K562 (cell line): ENCODE data around the gene CDKL1. TPM values are rescaled to one million over a fixed set of nuclear protein-coding genes. Genes with fewer than 3 reads are reported as not detected.

Source experiments
- DPF2 ChIP-seq: fragments of 450-650 bp; IDR thresholded peaks from 2 replicates; pipeline ENCODE4 v1.6.1; 2016
- KDM4B ChIP-seq, 2 experiments: fragments of 450-650 bp in 1 of 2; sonication (generic) in 1 of 2; IDR thresholded peaks; 2 replicates each; pipeline ENCODE4 v1.6.1; 2016 to 2017; ENCODE audit warnings: borderline replicate concordance in 2 of 2, antibody characterized with exemption in 1 of 2, low read depth in 1 of 2, mild to moderate bottlenecking in 1 of 2
- PHTF2 ChIP-seq: fragments of 250-450 bp; sonication (Bioruptor Pico); IDR thresholded peaks from 2 replicates; pipeline ENCODE4 v1.5.0; 2021; ENCODE audit warnings: mild to moderate bottlenecking
- POLR2B ChIP-seq: fragments of 450-650 bp; IDR thresholded peaks from 2 replicates; pipeline ENCODE4 v1.6.1; 2018; ENCODE audit warnings: low read depth; ENCODE audit not compliant: partially characterized antibody
- ZNF134 ChIP-seq: fragments of 250-450 bp; sonication (Bioruptor Pico); conservative IDR thresholded peaks from 2 replicates; pipeline ENCODE4 v1.4.0; 2020
- ZNF561 ChIP-seq: fragments of 450-650 bp; formaldehyde crosslinking; conservative IDR thresholded peaks from 2 replicates; pipeline ENCODE4 v1.4.0; 2020; ENCODE audit warnings: mild to moderate bottlenecking, moderate library complexity
- polyA plus RNA-seq, 8 experiments: library from polyadenylated mRNA; depleted of rRNA in 4 of 8; stranded (reverse) in 5 of 8; unstranded in 3 of 8; fragments of >200 nt; fragmentation: Nextera tagmentation in 2 of 8; fragmentation: Illumina TruSeq in 1 of 8; extraction: Ambion mirVana in 2 of 8; extraction: Trizol in 1 of 8; gene quantifications; 2 replicates each; pipeline versions ENCODE4 v1.2.1 to v1.2.3, GENCODE V29; 2011 to 2014; ENCODE audit warnings: inconsistent platforms in 1 of 8, missing spikeins in 1 of 8
- total RNA-seq, 7 experiments: library from RNA; depleted of rRNA in 6 of 7; stranded (reverse); fragments of >200 nt in 6 of 7; fragmentation: Illumina TruSeq in 2 of 7; extraction: Trizol in 2 of 7; gene quantifications; 2 replicates each; pipeline versions ENCODE4 v1.2.1 to v1.2.3, GENCODE V29; 2011 to 2021; ENCODE audit warnings: low replicate concordance in 1 of 7
- TF ChIP-seq, protein P1 (sequence below): IDR thresholded peaks from 2 replicates; pipeline ENCODE4 v1.6.1; 2011; ENCODE audit warnings: borderline replicate concordance, low read depth, mild to moderate bottlenecking, moderate library complexity, low read length; ENCODE audit not compliant: insufficient read depth, poor library complexity, severe bottlenecking
- TF ChIP-seq, protein P2 (sequence below): fragments of 450-650 bp; formaldehyde crosslinking; IDR thresholded peaks from 2 replicates; pipeline ENCODE4 v1.4.0; 2022; ENCODE audit warnings: missing genetic modification characterization
- TF ChIP-seq, protein P3 (sequence below): fragments of 250-450 bp; sonication (Bioruptor Pico); IDR thresholded peaks from 2 replicates; pipeline ENCODE4 v1.4.0; 2020; ENCODE audit warnings: mild to moderate bottlenecking, moderate library complexity, borderline replicate concordance
- TF ChIP-seq, protein P4 (sequence below): fragments of 450-650 bp; conservative IDR thresholded peaks from 2 replicates; pipeline ENCODE4 v1.6.1; 2016; ENCODE audit warnings: missing genetic modification characterization, low read depth, mild to moderate bottlenecking, control low read depth, missing compliant biosample characterization
- TF ChIP-seq, protein P5 (sequence below): fragments of 200-400 bp; formaldehyde crosslinking; IDR thresholded peaks from 2 replicates; pipeline ENCODE4 v1.6.1; 2017; ENCODE audit warnings: mild to moderate bottlenecking, low read depth, low read length, moderate library complexity
- TF ChIP-seq, protein P6 (sequence below), 3 experiments: IDR thresholded peaks in 2 of 3; conservative IDR thresholded peaks in 1 of 3; 2 replicates each; pipeline ENCODE4 v1.5.1; 2011 to 2012; ENCODE audit warnings: low read length in 3 of 3, mild to moderate bottlenecking in 3 of 3, control low read depth in 2 of 3, improper control_type of control experiment in 1 of 3, inconsistent platforms in 1 of 3, low read depth in 1 of 3, mixed read lengths in 1 of 3, moderate library complexity in 1 of 3; ENCODE audit not compliant: insufficient read depth in 2 of 3
- TF ChIP-seq, protein P7 (sequence below): sonication (generic); formaldehyde crosslinking; IDR thresholded peaks from 2 replicates; pipeline ENCODE4 v1.5.0; 2020; ENCODE audit warnings: missing genetic modification reagents

The CDKL1 gene
- total and polyA plus RNA-seq, 9 of the 15 experiments (the other 6 are each of a cell fraction or from before 2014, with no cell fraction given) = 2.3 to 35.0 (median 7.5) TPM

DNA sequence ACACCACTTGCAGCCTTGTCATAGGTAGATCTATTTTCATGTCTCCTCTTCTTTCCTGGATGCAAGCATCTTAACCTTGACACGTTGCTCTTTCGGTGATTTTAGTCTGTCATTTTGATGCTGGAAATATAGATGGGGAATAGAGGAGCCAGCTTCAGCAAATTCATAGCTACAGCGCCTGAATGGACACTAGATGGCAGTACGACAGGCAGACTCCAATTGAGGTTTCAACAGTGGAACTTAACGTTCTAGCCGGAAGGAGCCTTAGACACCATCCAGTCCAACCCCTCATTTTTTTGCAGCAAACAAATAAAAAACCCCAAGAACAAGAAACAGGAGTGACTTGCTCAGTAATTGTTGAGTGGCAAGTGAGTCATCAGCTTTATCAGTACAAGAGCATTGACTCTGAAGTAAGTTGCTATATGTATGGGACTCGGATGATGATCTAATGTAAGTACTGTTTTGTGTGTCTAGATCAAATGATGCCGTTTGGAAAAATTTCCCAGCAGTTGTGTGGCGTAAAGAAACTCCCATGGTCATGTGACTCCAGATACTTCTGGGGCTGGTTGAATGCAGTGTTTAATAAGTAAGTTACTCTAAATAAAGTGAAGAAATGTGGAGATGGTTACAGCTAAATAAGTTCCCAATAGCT lies 75.5 kb downstream of the CDKL1 start (continued):
- TF ChIP-seq, protein P1, sequence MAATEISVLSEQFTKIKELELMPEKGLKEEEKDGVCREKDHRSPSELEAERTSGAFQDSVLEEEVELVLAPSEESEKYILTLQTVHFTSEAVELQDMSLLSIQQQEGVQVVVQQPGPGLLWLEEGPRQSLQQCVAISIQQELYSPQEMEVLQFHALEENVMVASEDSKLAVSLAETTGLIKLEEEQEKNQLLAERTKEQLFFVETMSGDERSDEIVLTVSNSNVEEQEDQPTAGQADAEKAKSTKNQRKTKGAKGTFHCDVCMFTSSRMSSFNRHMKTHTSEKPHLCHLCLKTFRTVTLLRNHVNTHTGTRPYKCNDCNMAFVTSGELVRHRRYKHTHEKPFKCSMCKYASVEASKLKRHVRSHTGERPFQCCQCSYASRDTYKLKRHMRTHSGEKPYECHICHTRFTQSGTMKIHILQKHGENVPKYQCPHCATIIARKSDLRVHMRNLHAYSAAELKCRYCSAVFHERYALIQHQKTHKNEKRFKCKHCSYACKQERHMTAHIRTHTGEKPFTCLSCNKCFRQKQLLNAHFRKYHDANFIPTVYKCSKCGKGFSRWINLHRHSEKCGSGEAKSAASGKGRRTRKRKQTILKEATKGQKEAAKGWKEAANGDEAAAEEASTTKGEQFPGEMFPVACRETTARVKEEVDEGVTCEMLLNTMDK = no peak
- TF ChIP-seq, protein P2, sequence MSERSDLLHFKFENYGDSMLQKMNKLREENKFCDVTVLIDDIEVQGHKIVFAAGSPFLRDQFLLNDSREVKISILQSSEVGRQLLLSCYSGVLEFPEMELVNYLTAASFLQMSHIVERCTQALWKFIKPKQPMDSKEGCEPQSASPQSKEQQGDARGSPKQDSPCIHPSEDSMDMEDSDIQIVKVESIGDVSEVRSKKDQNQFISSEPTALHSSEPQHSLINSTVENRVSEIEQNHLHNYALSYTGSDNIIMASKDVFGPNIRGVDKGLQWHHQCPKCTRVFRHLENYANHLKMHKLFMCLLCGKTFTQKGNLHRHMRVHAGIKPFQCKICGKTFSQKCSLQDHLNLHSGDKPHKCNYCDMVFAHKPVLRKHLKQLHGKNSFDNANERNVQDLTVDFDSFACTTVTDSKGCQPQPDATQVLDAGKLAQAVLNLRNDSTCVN (CRISPR knock-in tag) = no peak
- TF ChIP-seq, protein P3, sequence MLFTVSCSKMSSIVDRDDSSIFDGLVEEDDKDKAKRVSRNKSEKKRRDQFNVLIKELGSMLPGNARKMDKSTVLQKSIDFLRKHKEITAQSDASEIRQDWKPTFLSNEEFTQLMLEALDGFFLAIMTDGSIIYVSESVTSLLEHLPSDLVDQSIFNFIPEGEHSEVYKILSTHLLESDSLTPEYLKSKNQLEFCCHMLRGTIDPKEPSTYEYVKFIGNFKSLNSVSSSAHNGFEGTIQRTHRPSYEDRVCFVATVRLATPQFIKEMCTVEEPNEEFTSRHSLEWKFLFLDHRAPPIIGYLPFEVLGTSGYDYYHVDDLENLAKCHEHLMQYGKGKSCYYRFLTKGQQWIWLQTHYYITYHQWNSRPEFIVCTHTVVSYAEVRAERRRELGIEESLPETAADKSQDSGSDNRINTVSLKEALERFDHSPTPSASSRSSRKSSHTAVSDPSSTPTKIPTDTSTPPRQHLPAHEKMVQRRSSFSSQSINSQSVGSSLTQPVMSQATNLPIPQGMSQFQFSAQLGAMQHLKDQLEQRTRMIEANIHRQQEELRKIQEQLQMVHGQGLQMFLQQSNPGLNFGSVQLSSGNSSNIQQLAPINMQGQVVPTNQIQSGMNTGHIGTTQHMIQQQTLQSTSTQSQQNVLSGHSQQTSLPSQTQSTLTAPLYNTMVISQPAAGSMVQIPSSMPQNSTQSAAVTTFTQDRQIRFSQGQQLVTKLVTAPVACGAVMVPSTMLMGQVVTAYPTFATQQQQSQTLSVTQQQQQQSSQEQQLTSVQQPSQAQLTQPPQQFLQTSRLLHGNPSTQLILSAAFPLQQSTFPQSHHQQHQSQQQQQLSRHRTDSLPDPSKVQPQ (CRISPR knock-in tag) = no peak
- TF ChIP-seq PHTF2 (CRISPR knock-in tag) (no peak), ZNF561 (CRISPR knock-in tag) (no peak), POLR2B (no peak), DPF2 (peak; percentile 91), KDM4B (IDR thresholded peaks at IDR 0.05; ENCODE audit: borderline replicate concordance in 2 of 2, low read depth in 1 of 2) (no peak), ZNF134 (CRISPR knock-in tag) (no peak)
- TF ChIP-seq, protein P4, sequence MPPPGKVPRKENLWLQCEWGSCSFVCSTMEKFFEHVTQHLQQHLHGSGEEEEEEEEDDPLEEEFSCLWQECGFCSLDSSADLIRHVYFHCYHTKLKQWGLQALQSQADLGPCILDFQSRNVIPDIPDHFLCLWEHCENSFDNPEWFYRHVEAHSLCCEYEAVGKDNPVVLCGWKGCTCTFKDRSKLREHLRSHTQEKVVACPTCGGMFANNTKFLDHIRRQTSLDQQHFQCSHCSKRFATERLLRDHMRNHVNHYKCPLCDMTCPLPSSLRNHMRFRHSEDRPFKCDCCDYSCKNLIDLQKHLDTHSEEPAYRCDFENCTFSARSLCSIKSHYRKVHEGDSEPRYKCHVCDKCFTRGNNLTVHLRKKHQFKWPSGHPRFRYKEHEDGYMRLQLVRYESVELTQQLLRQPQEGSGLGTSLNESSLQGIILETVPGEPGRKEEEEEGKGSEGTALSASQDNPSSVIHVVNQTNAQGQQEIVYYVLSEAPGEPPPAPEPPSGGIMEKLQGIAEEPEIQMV (tag) = no peak
- TF ChIP-seq, protein P5, sequence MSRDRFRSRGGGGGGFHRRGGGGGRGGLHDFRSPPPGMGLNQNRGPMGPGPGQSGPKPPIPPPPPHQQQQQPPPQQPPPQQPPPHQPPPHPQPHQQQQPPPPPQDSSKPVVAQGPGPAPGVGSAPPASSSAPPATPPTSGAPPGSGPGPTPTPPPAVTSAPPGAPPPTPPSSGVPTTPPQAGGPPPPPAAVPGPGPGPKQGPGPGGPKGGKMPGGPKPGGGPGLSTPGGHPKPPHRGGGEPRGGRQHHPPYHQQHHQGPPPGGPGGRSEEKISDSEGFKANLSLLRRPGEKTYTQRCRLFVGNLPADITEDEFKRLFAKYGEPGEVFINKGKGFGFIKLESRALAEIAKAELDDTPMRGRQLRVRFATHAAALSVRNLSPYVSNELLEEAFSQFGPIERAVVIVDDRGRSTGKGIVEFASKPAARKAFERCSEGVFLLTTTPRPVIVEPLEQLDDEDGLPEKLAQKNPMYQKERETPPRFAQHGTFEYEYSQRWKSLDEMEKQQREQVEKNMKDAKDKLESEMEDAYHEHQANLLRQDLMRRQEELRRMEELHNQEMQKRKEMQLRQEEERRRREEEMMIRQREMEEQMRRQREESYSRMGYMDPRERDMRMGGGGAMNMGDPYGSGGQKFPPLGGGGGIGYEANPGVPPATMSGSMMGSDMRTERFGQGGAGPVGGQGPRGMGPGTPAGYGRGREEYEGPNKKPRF = no peak
- TF ChIP-seq, protein P6, sequence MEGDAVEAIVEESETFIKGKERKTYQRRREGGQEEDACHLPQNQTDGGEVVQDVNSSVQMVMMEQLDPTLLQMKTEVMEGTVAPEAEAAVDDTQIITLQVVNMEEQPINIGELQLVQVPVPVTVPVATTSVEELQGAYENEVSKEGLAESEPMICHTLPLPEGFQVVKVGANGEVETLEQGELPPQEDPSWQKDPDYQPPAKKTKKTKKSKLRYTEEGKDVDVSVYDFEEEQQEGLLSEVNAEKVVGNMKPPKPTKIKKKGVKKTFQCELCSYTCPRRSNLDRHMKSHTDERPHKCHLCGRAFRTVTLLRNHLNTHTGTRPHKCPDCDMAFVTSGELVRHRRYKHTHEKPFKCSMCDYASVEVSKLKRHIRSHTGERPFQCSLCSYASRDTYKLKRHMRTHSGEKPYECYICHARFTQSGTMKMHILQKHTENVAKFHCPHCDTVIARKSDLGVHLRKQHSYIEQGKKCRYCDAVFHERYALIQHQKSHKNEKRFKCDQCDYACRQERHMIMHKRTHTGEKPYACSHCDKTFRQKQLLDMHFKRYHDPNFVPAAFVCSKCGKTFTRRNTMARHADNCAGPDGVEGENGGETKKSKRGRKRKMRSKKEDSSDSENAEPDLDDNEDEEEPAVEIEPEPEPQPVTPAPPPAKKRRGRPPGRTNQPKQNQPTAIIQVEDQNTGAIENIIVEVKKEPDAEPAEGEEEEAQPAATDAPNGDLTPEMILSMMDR (IDR thresholded peaks at IDR 0.05 in 2 of 3, conservative IDR thresholded peaks at IDR 0.05 in 1 of 3; ENCODE audit: insufficient read depth in 2 of 3, low read depth in 1 of 3, low read length in 3 of 3) = peak; percentile 72 to 82 (median 78)
- TF ChIP-seq, protein P7, sequence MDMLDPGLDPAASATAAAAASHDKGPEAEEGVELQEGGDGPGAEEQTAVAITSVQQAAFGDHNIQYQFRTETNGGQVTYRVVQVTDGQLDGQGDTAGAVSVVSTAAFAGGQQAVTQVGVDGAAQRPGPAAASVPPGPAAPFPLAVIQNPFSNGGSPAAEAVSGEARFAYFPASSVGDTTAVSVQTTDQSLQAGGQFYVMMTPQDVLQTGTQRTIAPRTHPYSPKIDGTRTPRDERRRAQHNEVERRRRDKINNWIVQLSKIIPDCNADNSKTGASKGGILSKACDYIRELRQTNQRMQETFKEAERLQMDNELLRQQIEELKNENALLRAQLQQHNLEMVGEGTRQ (CRISPR knock-in tag) = peak; percentile 67
